ENCODE measurements around the gene GABRB3.
"Not testable (repeated sequence)": the region's sequence is repeated elsewhere in the genome, so short reads cannot be mapped to it uniquely, and the experiment has no call there.

GABRB3 gene

GRCh38 chr15:26720546-26720945 is 52.3 kb downstream of the GABRB3 start:
- no peak for DNase-seq (ENCODE audit: extremely low read depth, insufficient read length)
- Histone ChIP-seq H3K27me3 (replicated peaks; ENCODE audit: control insufficient read depth, insufficient read depth, low read length) (no peaks in the 10 kb centered on the region), H3K4me3 (replicated peaks; ENCODE audit: low read depth, low read length) (no peak overlapping the region), H3K36me3 (ENCODE audit: control insufficient read depth, insufficient read depth, low read length) (no peaks in the 10 kb centered on the region)
- TF ChIP-seq, protein P1, sequence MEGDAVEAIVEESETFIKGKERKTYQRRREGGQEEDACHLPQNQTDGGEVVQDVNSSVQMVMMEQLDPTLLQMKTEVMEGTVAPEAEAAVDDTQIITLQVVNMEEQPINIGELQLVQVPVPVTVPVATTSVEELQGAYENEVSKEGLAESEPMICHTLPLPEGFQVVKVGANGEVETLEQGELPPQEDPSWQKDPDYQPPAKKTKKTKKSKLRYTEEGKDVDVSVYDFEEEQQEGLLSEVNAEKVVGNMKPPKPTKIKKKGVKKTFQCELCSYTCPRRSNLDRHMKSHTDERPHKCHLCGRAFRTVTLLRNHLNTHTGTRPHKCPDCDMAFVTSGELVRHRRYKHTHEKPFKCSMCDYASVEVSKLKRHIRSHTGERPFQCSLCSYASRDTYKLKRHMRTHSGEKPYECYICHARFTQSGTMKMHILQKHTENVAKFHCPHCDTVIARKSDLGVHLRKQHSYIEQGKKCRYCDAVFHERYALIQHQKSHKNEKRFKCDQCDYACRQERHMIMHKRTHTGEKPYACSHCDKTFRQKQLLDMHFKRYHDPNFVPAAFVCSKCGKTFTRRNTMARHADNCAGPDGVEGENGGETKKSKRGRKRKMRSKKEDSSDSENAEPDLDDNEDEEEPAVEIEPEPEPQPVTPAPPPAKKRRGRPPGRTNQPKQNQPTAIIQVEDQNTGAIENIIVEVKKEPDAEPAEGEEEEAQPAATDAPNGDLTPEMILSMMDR (IDR thresholded peaks at IDR 0.05; ENCODE audit: insufficient read depth, low read length, poor library complexity, severe bottlenecking) = no peak

- DNase-seq (ENCODE audit: extremely low read depth, insufficient read length); H3K27me3 ChIP-seq (replicated peaks; ENCODE audit: control insufficient read depth, insufficient read depth, low read length); H3K36me3 ChIP-seq (ENCODE audit: control insufficient read depth, insufficient read depth, low read length); H3K4me3 ChIP-seq (replicated peaks; ENCODE audit: low read depth, low read length): not testable (repeated sequence)
Measured at GRCh38 chr15:26719866-26720265, 53.0 kb downstream of the GABRB3 start.

- Histone ChIP-seq H3K27me3 (replicated peaks; ENCODE audit: control insufficient read depth, insufficient read depth, low read length) (no peaks in the 10 kb centered on the region), H3K4me3 (replicated peaks; ENCODE audit: low read depth, low read length) (no peak overlapping the region), H3K36me3 (ENCODE audit: control insufficient read depth, insufficient read depth, low read length) (no peaks in the 10 kb centered on the region)
- no peak for DNase-seq (ENCODE audit: extremely low read depth, insufficient read length)
- TF ChIP-seq, protein P1 (IDR thresholded peaks at IDR 0.05; ENCODE audit: insufficient read depth, low read length, poor library complexity, severe bottlenecking) = no peak
Measured at GRCh38 chr15:26716069-26716468, 56.8 kb downstream of the GABRB3 start.

DNA sequence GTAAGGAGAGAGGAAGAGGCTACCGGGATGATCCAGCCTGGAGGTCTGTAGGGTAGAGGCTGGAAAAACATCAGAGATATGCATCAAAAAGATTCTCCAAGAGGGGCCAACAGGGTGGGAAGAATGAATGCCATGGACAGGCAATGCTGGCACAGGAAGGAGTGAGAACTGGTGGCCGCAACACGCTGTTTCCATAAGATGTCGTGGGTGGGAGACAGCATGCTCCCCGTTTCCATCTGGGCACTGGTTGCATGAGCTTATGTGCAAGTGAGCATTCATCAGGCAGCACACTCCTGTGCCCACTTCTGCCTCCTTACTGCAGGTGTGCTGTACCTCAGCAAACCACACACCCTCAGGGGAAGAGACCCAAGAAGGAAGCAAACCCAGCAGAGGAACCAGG is 59.4 kb downstream of the GABRB3 start:
- Histone ChIP-seq H3K27me3 (replicated peaks; ENCODE audit: control insufficient read depth, insufficient read depth, low read length) (no peaks in the 10 kb centered on the region), H3K4me3 (replicated peaks; ENCODE audit: low read depth, low read length) (no peak overlapping the region), H3K36me3 (ENCODE audit: control insufficient read depth, insufficient read depth, low read length) (no peaks in the 10 kb centered on the region)
- TF ChIP-seq, protein P1 (IDR thresholded peaks at IDR 0.05; ENCODE audit: insufficient read depth, low read length, poor library complexity, severe bottlenecking) = no peak
- no peak for DNase-seq (ENCODE audit: extremely low read depth, insufficient read length)

GRCh38 chr15:26712335-26712734 is 60.5 kb downstream of the GABRB3 start:
- Histone ChIP-seq H3K27me3 (replicated peaks; ENCODE audit: control insufficient read depth, insufficient read depth, low read length) (no peaks in the 10 kb centered on the region), H3K4me3 (replicated peaks; ENCODE audit: low read depth, low read length) (no peak overlapping the region), H3K36me3 (ENCODE audit: control insufficient read depth, insufficient read depth, low read length) (no peaks in the 10 kb centered on the region)
- TF ChIP-seq, protein P1 (IDR thresholded peaks at IDR 0.05; ENCODE audit: insufficient read depth, low read length, poor library complexity, severe bottlenecking) = no peak
- no peak for DNase-seq (ENCODE audit: extremely low read depth, insufficient read length)

DNA sequence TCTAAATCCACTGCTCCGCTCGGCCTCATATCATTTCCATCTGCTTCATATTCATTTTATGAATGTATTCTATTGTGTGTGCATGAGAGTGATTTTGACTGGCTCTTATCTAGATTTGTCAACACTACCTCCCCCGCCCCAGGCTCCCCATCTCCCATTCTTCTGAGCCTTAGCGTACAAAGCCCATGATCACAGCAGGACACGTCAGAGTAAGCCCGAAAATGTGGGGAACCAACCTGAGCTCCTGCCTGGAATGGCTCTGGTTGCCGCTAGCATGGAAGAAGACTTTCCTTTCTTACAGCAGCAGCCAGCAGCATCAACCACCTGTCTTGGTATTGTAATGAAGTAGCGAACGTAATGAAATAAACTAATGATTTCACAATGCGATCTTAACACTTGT is 61.4 kb downstream of the GABRB3 start:
- Histone ChIP-seq H3K27me3 (replicated peaks; ENCODE audit: control insufficient read depth, insufficient read depth, low read length) (no peaks in the 10 kb centered on the region), H3K36me3 (ENCODE audit: control insufficient read depth, insufficient read depth, low read length) (no peaks in the 10 kb centered on the region), H3K4me3 (replicated peaks; ENCODE audit: low read depth, low read length) (no peak overlapping the region)
- TF ChIP-seq, protein P1 (IDR thresholded peaks at IDR 0.05; ENCODE audit: insufficient read depth, low read length, poor library complexity, severe bottlenecking) = no peak
- no peak for DNase-seq (ENCODE audit: extremely low read depth, insufficient read length)

All from GM06990 (cell line).